Measurements from ENCODE around the gene RSU1. TPM values are rescaled to one million over a fixed set of nuclear protein-coding genes. Genes with fewer than 3 reads are reported as not detected.

RSU1 gene
- total and polyA plus RNA-seq, 2 donors (not counting 3 experiments of a cell fraction or from before 2014, with no cell fraction given), result 80.2 to 104 TPM

- BruUV-seq (replicated peaks), result no TSS peak
- POLR2A ChIA-PET, result no interaction called here
- dilution Hi-C loops (cut with MboI; ENCODE audit: extremely low pct_ligation_motif_present, low sequenced_read_pairs), result no loop called here
Observed at GRCh38 chr10:16602104-16602775, 215.0 kb downstream of the RSU1 start.

More at GRCh38 chr10:16602104-16602775, 215.0 kb downstream of the RSU1 start:
- Histone ChIP-seq H3K79me2 (ENCODE audit: control insufficient read depth, insufficient read depth, low read length) (no peaks in the 10 kb centered on the region), H3K9me3 (replicated peaks; ENCODE audit: control insufficient read depth, insufficient read depth, low read length) (no peaks in the 10 kb centered on the region), H2AFZ (ENCODE audit: low read depth, low read length) (no peak overlapping the region), H3K4me2 (ENCODE audit: insufficient read depth, low read length) (no peak overlapping the region), H3K27ac (ENCODE audit: insufficient read depth, low read depth, low read length) (no peak overlapping the region), H3K9ac (replicated peaks; ENCODE audit: extremely low read depth, insufficient read depth, low read length) (no peak overlapping the region), H3K36me3 (ENCODE audit: control insufficient read depth in 2 of 2, extremely low read depth in 1 of 2, insufficient read depth in 2 of 2, low read length in 2 of 2) (no peaks in the 10 kb centered on the region), H3K27me3 (ENCODE audit: control insufficient read depth in 2 of 2, insufficient read depth in 2 of 2, low read length in 2 of 2) (no peaks in the 10 kb centered on the region), H3K9me1 (replicated peaks; ENCODE audit: control insufficient read depth, extremely low read depth, insufficient read depth, low read length) (no peaks in the 10 kb centered on the region), H3K4me1 (ENCODE audit: control insufficient read depth, extremely low read depth, insufficient read depth, low read length) (no peaks in the 10 kb centered on the region), H3K4me3 (replicated peaks in 1 of 3; ENCODE audit: insufficient read depth in 1 of 3, low read depth in 1 of 3, low read length in 3 of 3) (no peak overlapping the region), H4K20me1 (replicated peaks; ENCODE audit: control insufficient read depth, extremely low read depth, insufficient read depth, low read length) (no peaks in the 10 kb centered on the region)
- CTCF ChIA-PET, result no interaction called here
- TF ChIP-seq CTCF (IDR thresholded peaks at IDR 0.05; ENCODE audit: extremely low read depth in 1 of 2, insufficient read depth in 1 of 2, low read depth in 1 of 2, low read length in 2 of 2), result no peak
- no peak for TF ChIP-seq JUN (IDR thresholded peaks at IDR 0.05; ENCODE audit: borderline replicate concordance, insufficient read depth, insufficient read length, low read depth)
- no peak for TF ChIP-seq FOS (IDR thresholded peaks at IDR 0.05; ENCODE audit: borderline replicate concordance, insufficient read depth, low read length)
- no peak for TF ChIP-seq EZH2 (IDR thresholded peaks at IDR 0.05; ENCODE audit: borderline replicate concordance, low read depth, low read length, severe bottlenecking)
- TF ChIP-seq MAX (IDR thresholded peaks at IDR 0.05; ENCODE audit: insufficient read depth, insufficient read length), result no peak
- TF ChIP-seq POLR2A (IDR thresholded peaks at IDR 0.05; ENCODE audit: low read depth, low read length), result no peak
- TF ChIP-seq POLR2AphosphoS5 (IDR thresholded peaks at IDR 0.05; ENCODE audit: insufficient read depth, low read depth, low read length), result no peak
- TF ChIP-seq GATA2 (IDR thresholded peaks at IDR 0.05; ENCODE audit: insufficient read depth, insufficient read length, low read depth, low read length), result no peak
- no peak for TF ChIP-seq MYC (IDR thresholded peaks at IDR 0.05; ENCODE audit: low read depth, low read length)
- intact Hi-C loops (cut with micrococcal nuclease), result no loop called here
- no peak for DNase-seq (ENCODE audit: low read depth, low spot score)
- FAIRE-seq, result no peak
